Tibial artery (tissue), 4 donors: Measurements from ENCODE around the gene SPHK2.
A peak's percentile ranks its signal among the peaks of the same experiment; 100 is the strongest.

Source experiments
- DNase-seq, 2 donors: peaks; one replicate each; pipeline ENCODE4 v3.0.0-alpha.2; 2019
- H3K27ac ChIP-seq, 2 donors: fragments of 200-600 bp; sonication (generic) in 1 of 2; 1 replicate in 1 of 2; 2 replicates in 1 of 2; pipeline ENCODE4 v1.5.1; 2018 to 2019; ENCODE audit warnings: mild to moderate bottlenecking in 1 of 2
- H3K27me3 ChIP-seq, 2 donors: fragments of 200-600 bp; sonication (generic) in 1 of 2; one replicate each; pipeline versions ENCODE4 v1.5.1 to v1.6.0; 2016 to 2019
- H3K36me3 ChIP-seq, 3 donors: fragments of 200-600 bp; sonication (generic) in 2 of 3; one replicate each; pipeline ENCODE4 v1.5.1; 2016 to 2019; ENCODE audit warnings: mild to moderate bottlenecking in 2 of 3
- H3K4me1 ChIP-seq, 4 donors: fragments of 200-600 bp; sonication (generic) in 2 of 4; 1 replicate in 3 of 4; 2 replicates in 1 of 4; pipeline ENCODE4 v1.5.1; 2016 to 2019
- H3K4me3 ChIP-seq, 2 donors: fragments of 200-600 bp; sonication (generic) in 1 of 2; 1 replicate in 1 of 2; 2 replicates in 1 of 2; pipeline ENCODE4 v1.5.1; 2018 to 2019; ENCODE audit warnings: mild to moderate bottlenecking in 2 of 2
- H3K9me3 ChIP-seq, 3 donors: fragments of 200-600 bp; sonication (generic) in 1 of 3; one replicate each; pipeline ENCODE4 v1.5.1; 2016 to 2019
- CTCF ChIP-seq, 2 experiments: fragments of 200-600 bp in 1 of 2; fragments of 450-650 bp in 1 of 2; IDR thresholded peaks; one replicate each; pipeline ENCODE4 v1.5.1; 2017 to 2019; ENCODE audit warnings: antibody characterized with exemption in 2 of 2, mild to moderate bottlenecking in 1 of 2, moderate library complexity in 1 of 2
- intact Hi-C: fragments of 100-400 bp; cut with DNase I; formaldehyde crosslinking; loops from one replicate; pipeline ENCODE4 v1.15.0; 2023; ENCODE audit warnings: low total_unique reads

The SPHK2 gene, protein sequence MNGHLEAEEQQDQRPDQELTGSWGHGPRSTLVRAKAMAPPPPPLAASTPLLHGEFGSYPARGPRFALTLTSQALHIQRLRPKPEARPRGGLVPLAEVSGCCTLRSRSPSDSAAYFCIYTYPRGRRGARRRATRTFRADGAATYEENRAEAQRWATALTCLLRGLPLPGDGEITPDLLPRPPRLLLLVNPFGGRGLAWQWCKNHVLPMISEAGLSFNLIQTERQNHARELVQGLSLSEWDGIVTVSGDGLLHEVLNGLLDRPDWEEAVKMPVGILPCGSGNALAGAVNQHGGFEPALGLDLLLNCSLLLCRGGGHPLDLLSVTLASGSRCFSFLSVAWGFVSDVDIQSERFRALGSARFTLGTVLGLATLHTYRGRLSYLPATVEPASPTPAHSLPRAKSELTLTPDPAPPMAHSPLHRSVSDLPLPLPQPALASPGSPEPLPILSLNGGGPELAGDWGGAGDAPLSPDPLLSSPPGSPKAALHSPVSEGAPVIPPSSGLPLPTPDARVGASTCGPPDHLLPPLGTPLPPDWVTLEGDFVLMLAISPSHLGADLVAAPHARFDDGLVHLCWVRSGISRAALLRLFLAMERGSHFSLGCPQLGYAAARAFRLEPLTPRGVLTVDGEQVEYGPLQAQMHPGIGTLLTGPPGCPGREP

GRCh38 chr19:48618916-48619691 is at the start of gene SPHK2, which contains the start of gene RPL18:
SPHK2 (plus strand) TSS chr19:48619506; CDS start chr19:48620515, 1,009 bp downstream.
RPL18 (minus strand) TSS chr19:48619178; CDS start chr19:48619143, 35 bp downstream.
- intact Hi-C loops, result no loop called here
- DNase-seq, result peak; percentile 98 to 99
- no peaks in the 10 kb centered on the region for H3K27me3 ChIP-seq
- H3K4me1 ChIP-seq, result peaks cover 0 to 63% (median 33%) of the 10 kb centered on the region in 4 donors
- no peaks in the 10 kb centered on the region for H3K9me3 ChIP-seq
- TF ChIP-seq CTCF (IDR thresholded peaks at IDR 0.05), result peak in 1 of 2 experiments; percentile 7
- peak within 1 kb of the TSS; percentile 72 to 81 for H3K4me3 ChIP-seq
- H3K27ac ChIP-seq, result peak within 1 kb of the TSS; percentile 86 to 91
- peaks cover 24 to 40% (median 31%) of the 10 kb centered on the region in 3 donors for H3K36me3 ChIP-seq

- H3K27ac ChIP-seq, result no peak overlapping the region
- H3K9me3 ChIP-seq, result no peaks in the 10 kb centered on the region
Measured at GRCh38 chr19:48569814-48570213, 49.5 kb upstream of the SPHK2 start.

DNA sequence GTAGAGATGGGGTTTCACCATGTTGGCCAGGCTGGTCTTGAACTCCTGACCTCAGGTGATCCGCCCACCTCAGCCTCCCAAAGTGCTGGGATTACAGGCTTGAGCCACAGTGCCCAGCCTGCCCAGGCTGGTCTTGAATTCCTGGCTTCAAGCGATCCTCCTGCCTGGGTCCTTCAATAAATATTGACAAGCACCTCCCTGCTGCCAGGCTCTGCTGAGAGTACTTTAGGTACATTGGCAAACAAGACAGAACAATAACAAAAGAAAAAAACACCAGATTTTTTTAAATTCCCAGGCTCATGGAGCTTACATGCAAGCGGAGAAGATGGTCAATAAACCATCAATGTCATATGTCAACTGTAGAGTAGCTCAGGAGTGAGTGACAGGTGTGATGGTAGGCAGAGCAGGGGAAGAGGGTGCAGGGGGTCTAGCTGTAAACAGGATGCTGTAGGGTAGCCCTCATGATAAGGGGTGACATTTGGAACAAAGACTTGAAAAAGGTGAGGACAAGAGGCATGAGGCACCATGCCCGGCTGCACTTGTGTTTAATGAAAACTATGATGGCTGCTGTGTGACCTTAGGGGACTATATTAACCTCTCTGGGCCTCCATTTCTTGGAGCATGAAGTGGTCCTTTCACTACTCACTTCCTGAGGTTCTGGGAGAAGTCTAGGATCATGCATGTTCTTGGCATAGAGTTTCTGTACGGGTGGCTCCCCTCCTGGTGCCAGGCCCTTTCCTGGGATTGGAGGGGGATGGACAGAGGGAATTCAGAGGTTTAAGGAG is 47.7 kb upstream of the SPHK2 start:
- Histone ChIP-seq H3K27me3 (no peaks in the 10 kb centered on the region), H3K36me3 (no peaks in the 10 kb centered on the region), H3K27ac (no peak overlapping the region), H3K9me3 (no peaks in the 10 kb centered on the region), H3K4me1 (peaks cover 0 to 14% (median 12%) of the 10 kb centered on the region in 4 donors), H3K4me3 (no peak overlapping the region)
- DNase-seq, result no peak
- intact Hi-C loops, result no loop called here
- TF ChIP-seq CTCF (IDR thresholded peaks at IDR 0.05), result no peak

More at GRCh38 chr19:48569814-48570213, 49.5 kb upstream of the SPHK2 start:
- Histone ChIP-seq H3K27me3 (no peaks in the 10 kb centered on the region), H3K4me3 (no peak overlapping the region), H3K36me3 (no peaks in the 10 kb centered on the region), H3K4me1 (peaks cover 0 to 14% (median 12%) of the 10 kb centered on the region in 4 donors)
- no peak for TF ChIP-seq CTCF (IDR thresholded peaks at IDR 0.05)
- intact Hi-C loops, result no loop called here
- DNase-seq, result peak in 1 of 2 donors; percentile 23

- Histone ChIP-seq H3K36me3 (no peaks in the 10 kb centered on the region), H3K4me3 (no peak overlapping the region), H3K27ac (no peak overlapping the region), H3K9me3 (no peaks in the 10 kb centered on the region), H3K4me1 (peaks cover 0 to 7% (median 6%) of the 10 kb centered on the region in 4 donors), H3K27me3 (no peaks in the 10 kb centered on the region)
- DNase-seq, result no peak
- no peak for TF ChIP-seq CTCF (IDR thresholded peaks at IDR 0.05)
- intact Hi-C loops, result no loop called here
Measured at GRCh38 chr19:48573163-48573505, 46.2 kb upstream of the SPHK2 start.
